HepG2 (cell line): ENCODE results near the gene USP30. TPM values are rescaled to one million over a fixed set of nuclear protein-coding genes. Genes with fewer than 3 reads are reported as not detected.

Experiments used
- ATAC-seq: fragments of 200-7000 bp; cut with Tn5 transposase; 3 replicates; pipeline ENCODE4 v1.9.1; 2020; ENCODE audit warnings: mild to moderate bottlenecking, moderate library complexity
- BruUV-seq: library from RNA; stranded (reverse); fragments of 400-500 nt; replicated peaks from 2 replicates; lab custom pipeline; 2021; lab: Mats Ljungman, UMichigan
- CTCF ChIA-PET: fragments of 300-600 bp; formaldehyde crosslinking; extraction: SDS; loops from one replicate; lab custom pipeline; 2021; ENCODE audit warnings: low total read pairs, inconsistent platforms, low intra/inter-chr PET ratio; lab: Yijun Ruan, JAX
- POLR2A ChIA-PET: fragments of 350-600 bp; sonication (Branson Sonifier 250); formaldehyde crosslinking; loops from one replicate; lab custom pipeline; 2020; ENCODE audit warnings: antibody characterized with exemption, inconsistent platforms; lab: Yijun Ruan, JAX
- DNase-seq: peaks from one replicate; pipeline ENCODE4 v3.0.0-alpha.2; 2015; ENCODE audit warnings: low spot score
- FAIRE-seq: peaks from 3 replicates; lab custom pipeline; 2011; peaks lifted over from hg19 to GRCh38; lab: Jason Lieb, UNC
- H2AFZ ChIP-seq: one replicate; pipeline ENCODE4 v1.6.1; 2011; ENCODE audit warnings: low read length, inconsistent platforms
- H3K27ac ChIP-seq: fragments of 300-600 bp; 3 replicates; pipeline ENCODE4 v1.8.0; 2011; ENCODE audit warnings: mixed run types, mild to moderate bottlenecking, mixed read lengths, low read length, inconsistent platforms; ENCODE audit not compliant: insufficient read depth; ENCODE audit errors: extremely low read length
- H3K27me3 ChIP-seq, 2 experiments: fragments of 200-600 bp in 1 of 2; 2 replicates in 1 of 2; 3 replicates in 1 of 2; pipeline versions ENCODE4 v1.6.0 to v1.8.0; 2011; ENCODE audit warnings: low read length in 2 of 2, mild to moderate bottlenecking in 2 of 2, moderate library complexity in 2 of 2, inconsistent platforms in 1 of 2; ENCODE audit not compliant: insufficient read depth in 2 of 2, control insufficient read depth in 1 of 2
- H3K36me3 ChIP-seq, 2 experiments: fragments of 200-600 bp in 1 of 2; replicated peaks in 1 of 2; 2 replicates in 1 of 2; 3 replicates in 1 of 2; pipeline versions ENCODE4 v1.5.1 to v1.8.0; 2011; ENCODE audit warnings: low read length in 2 of 2, inconsistent platforms in 1 of 2; ENCODE audit not compliant: insufficient read depth in 2 of 2, control insufficient read depth in 1 of 2
- H3K4me1 ChIP-seq: 2 replicates; pipeline ENCODE4 v1.5.1; 2012; ENCODE audit warnings: low read length, inconsistent platforms; ENCODE audit not compliant: insufficient read depth
- H3K4me2 ChIP-seq: 2 replicates; pipeline ENCODE4 v1.6.0; 2011; ENCODE audit warnings: low read depth, low read length, inconsistent platforms
- H3K4me3 ChIP-seq, 3 experiments: fragments of 200-600 bp in 1 of 3; sonication (generic), shearing (Covaris generic) in 1 of 3; replicated peaks in 1 of 3; 2 replicates each; pipeline ENCODE4 v1.5.1; 2011 to 2016; ENCODE audit warnings: low read length in 3 of 3, inconsistent platforms in 2 of 3, low read depth in 2 of 3, mild to moderate bottlenecking in 2 of 3, control low read depth in 1 of 3, mixed read lengths in 1 of 3; ENCODE audit not compliant: insufficient read depth in 1 of 3
- H3K79me2 ChIP-seq: one replicate; pipeline ENCODE4 v1.6.1; 2011; ENCODE audit warnings: low read length, inconsistent platforms; ENCODE audit not compliant: insufficient read depth
- H3K9ac ChIP-seq: 2 replicates; pipeline ENCODE4 v1.6.0; 2011; ENCODE audit warnings: mild to moderate bottlenecking, low read depth, low read length, inconsistent platforms; ENCODE audit not compliant: insufficient read depth
- H3K9me3 ChIP-seq: 2 replicates; pipeline ENCODE4 v1.5.1; 2012; ENCODE audit warnings: mild to moderate bottlenecking, low read length
- H4K20me1 ChIP-seq: 2 replicates; pipeline ENCODE4 v1.6.0; 2011; ENCODE audit warnings: inconsistent platforms, mild to moderate bottlenecking, low read length, moderate library complexity; ENCODE audit not compliant: insufficient read depth
- ARNT2 ChIP-seq: sonication (generic); formaldehyde crosslinking; IDR thresholded peaks from 2 replicates; pipeline ENCODE4 v1.8.0; 2022; ENCODE audit warnings: mild to moderate bottlenecking, low read depth, missing genetic modification reagents, moderate library complexity
- ATF7-NPFF ChIP-seq: sonication (generic); formaldehyde crosslinking; IDR thresholded peaks from 2 replicates; pipeline ENCODE4 v1.8.1; 2023; ENCODE audit warnings: mild to moderate bottlenecking, low read depth, missing genetic modification reagents, moderate library complexity
- CHCHD3 ChIP-seq: sonication (generic); formaldehyde crosslinking; IDR thresholded peaks from 2 replicates; pipeline ENCODE4 v1.8.0; 2022; ENCODE audit warnings: mild to moderate bottlenecking, missing genetic modification reagents, moderate library complexity
- HNRNPK ChIP-seq: fragments of 200-400 bp; formaldehyde crosslinking; IDR thresholded peaks from 2 replicates; pipeline ENCODE4 v1.6.1; 2018; ENCODE audit warnings: low read length, low read depth, moderate library complexity, mild to moderate bottlenecking; ENCODE audit not compliant: poor library complexity, severe bottlenecking
- MTF2 ChIP-seq: sonication (generic); formaldehyde crosslinking; IDR thresholded peaks from 2 replicates; pipeline ENCODE4 v1.5.0; 2020; ENCODE audit warnings: missing genetic modification reagents, borderline replicate concordance
- MXD4 ChIP-seq: IDR thresholded peaks from 2 replicates; pipeline ENCODE4 v1.6.1; 2016; ENCODE audit warnings: mild to moderate bottlenecking, missing biosample characterization, missing genetic modification reagents
- MYC ChIP-seq: sonication (generic); formaldehyde crosslinking; IDR thresholded peaks from 2 replicates; pipeline ENCODE4 v1.9.0; 2021; ENCODE audit warnings: missing genetic modification reagents, borderline replicate concordance
- POLR2AphosphoS5 ChIP-seq: IDR thresholded peaks from 2 replicates; pipeline ENCODE4 v1.6.1; 2012; ENCODE audit warnings: low read depth, low read length
- RBM39 ChIP-seq: fragments of 200-400 bp; formaldehyde crosslinking; IDR thresholded peaks from one replicate; pipeline ENCODE4 v1.6.1; 2018; ENCODE audit warnings: antibody characterized with exemption, mild to moderate bottlenecking, low read depth, low read length; ENCODE audit not compliant: poor library complexity, severe bottlenecking
- ZNF205 ChIP-seq: IDR thresholded peaks from 2 replicates; pipeline ENCODE4 v1.6.1; 2018; ENCODE audit warnings: missing biosample characterization, missing genetic modification reagents
- ZNF335 ChIP-seq: sonication (generic); formaldehyde crosslinking; IDR thresholded peaks from 2 replicates; pipeline ENCODE4 v1.4.0; 2020; ENCODE audit warnings: missing genetic modification reagents
- WGBS: methylation state at CpG from one replicate; pipeline ENCODE4 v1.1.6; 2017; ENCODE audit warnings: low lambda C conversion rate; 5-methylcytosine and 5-hydroxymethylcytosine counted together
- in situ Hi-C: cut with HindIII; loops from 2 replicates; pipeline ENCODE4 v1.10.0; 2017; ENCODE audit warnings: low pct_unique_long_range_greater_than_20kb; ENCODE audit not compliant: extremely low pct_ligation_motif_present
- intact Hi-C: fragments of 100-400 bp; cut with micrococcal nuclease; formaldehyde crosslinking; loops from one replicate; pipeline ENCODE4 v1.10.0; 2022; ENCODE audit not compliant: unreplicated experiment
- polyA plus RNA-seq, 8 experiments: library from polyadenylated mRNA; depleted of rRNA in 3 of 8; stranded (reverse) in 7 of 8; unstranded in 1 of 8; fragments of >200 nt; fragmentation: Illumina TruSeq in 4 of 8; extraction: Trizol in 4 of 8; gene quantifications; 2 replicates each; pipeline versions ENCODE4 v1.2.1 to v1.2.3, GENCODE V29; 2011 to 2016; ENCODE audit warnings: low read depth in 4 of 8, missing spikeins in 1 of 8, mixed read lengths in 1 of 8; ENCODE audit not compliant: insufficient read depth in 1 of 8
- total RNA-seq, 5 experiments: library from RNA; depleted of rRNA; stranded (reverse); fragments of >200 nt; fragmentation: Illumina TruSeq; extraction: Trizol; gene quantifications; 2 replicates each; pipeline ENCODE4 v1.2.3, GENCODE V29; 2016; ENCODE audit warnings: low read depth in 1 of 5
- TF ChIP-seq, protein P1 (sequence below): sonication (generic); formaldehyde crosslinking; IDR thresholded peaks from 2 replicates; pipeline ENCODE4 v1.4.0; 2020; ENCODE audit warnings: missing genetic modification reagents
- TF ChIP-seq, protein P2 (sequence below): sonication (generic); formaldehyde crosslinking; IDR thresholded peaks from 2 replicates; pipeline ENCODE4 v1.4.0; 2020; ENCODE audit warnings: missing genetic modification reagents
- TF ChIP-seq, protein P3 (sequence below): sonication (generic); formaldehyde crosslinking; IDR thresholded peaks from 2 replicates; pipeline ENCODE4 v1.5.0; 2020; ENCODE audit warnings: missing genetic modification reagents
- TF ChIP-seq, protein P4 (sequence below): sonication (generic); IDR thresholded peaks from 2 replicates; pipeline ENCODE4 v1.6.1; 2016; ENCODE audit warnings: low read depth, borderline replicate concordance
- TF ChIP-seq, protein P5 (sequence below): sonication (generic); formaldehyde crosslinking; IDR thresholded peaks from 2 replicates; pipeline ENCODE4 v1.8.0; 2022; ENCODE audit warnings: missing genetic modification reagents, low read depth, mild to moderate bottlenecking, borderline replicate concordance
- TF ChIP-seq, protein P6 (sequence below): sonication (generic); formaldehyde crosslinking; IDR thresholded peaks from 2 replicates; pipeline ENCODE4 v1.8.0; 2022; ENCODE audit warnings: mild to moderate bottlenecking, missing genetic modification reagents, moderate library complexity
- TF ChIP-seq, protein P7 (sequence below): IDR thresholded peaks from 2 replicates; pipeline ENCODE4 v1.6.1; 2016; ENCODE audit warnings: low read depth, control low read depth

Gene USP30
- total and polyA plus RNA-seq, 2 of the 13 experiments (the other 11 are each of a cell fraction or from before 2014, with no cell fraction given), result 11.2 to 20.8 TPM

DNA sequence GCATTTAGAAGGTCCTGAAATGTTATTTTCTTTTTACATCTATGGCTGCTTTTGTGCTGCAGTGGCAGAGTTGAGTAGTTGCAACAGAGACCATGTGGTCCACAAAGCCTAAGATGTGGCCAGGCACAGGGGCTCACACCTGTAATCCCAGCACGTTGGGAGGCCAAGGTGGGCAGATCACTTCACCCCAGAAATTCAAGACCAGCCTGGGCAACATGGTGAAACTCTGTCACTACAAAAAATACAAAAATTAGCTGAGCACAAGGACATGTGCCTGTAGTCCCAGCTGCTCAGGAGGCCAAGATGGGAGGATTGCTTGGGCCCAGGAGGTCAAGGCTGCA is 13.4 kb downstream of the USP30 start:
- FAIRE-seq, result no peak
- no peaks in the 10 kb centered on the region for H3K79me2 ChIP-seq
- peak overlapping the region in 1 of 3 experiments; percentile 38; a peak in 3 of 6 replicates for H3K4me3 ChIP-seq
- peaks cover 50% of the 10 kb centered on the region for H3K4me1 ChIP-seq
- intact Hi-C loops (no loop called here), in situ Hi-C loops (no loop called here)
- WGBS, result 0% methylated on average over 1 of the region's 1 CpG
- no peaks in the 10 kb centered on the region for H3K9me3 ChIP-seq
- ATAC-seq, result no peak
- ChIA-PET POLR2A (interaction anchor here (0.7 to 2.0 kb wide), 5 partner anchors 14 to 33 kb away, joined by 3 to 5 read pairs (median 4); partner anchors contain the start of genes ALKBH2 and USP30), CTCF (no interaction called here)
- H3K27ac ChIP-seq, result peak overlapping the region; percentile 80
- peaks cover 3 to 4% of the 10 kb centered on the region in 2 experiments; a peak in 3 of 5 replicates for H3K36me3 ChIP-seq
- peak overlapping the region; percentile 73 for H3K4me2 ChIP-seq
- no peak overlapping the region for H2AFZ ChIP-seq
- no peaks in the 10 kb centered on the region for H3K27me3 ChIP-seq
- BruUV-seq, result no TSS peak
- peak overlapping the region; percentile 58 for H3K9ac ChIP-seq
- no peak for DNase-seq
- no peaks in the 10 kb centered on the region for H4K20me1 ChIP-seq
- TF ChIP-seq ZNF205 (CRISPR knock-in tag) (0 out of 2 replicates have a peak, but pooled peaks have one; percentile 1), ZNF335 (CRISPR knock-in tag) (no peak), HNRNPK (no peak), RBM39 (no peak), MTF2 (CRISPR knock-in tag) (no peak), ARNT2 (CRISPR knock-in tag) (peak; percentile 47; the same call in 1 of the 2 replicates), CHCHD3 (CRISPR knock-in tag) (no peak), POLR2AphosphoS5 (no peak), MXD4 (CRISPR knock-in tag) (no peak), MYC (CRISPR knock-in tag) (peak; percentile 57; the same call in 1 of the 2 replicates), ATF7-NPFF (CRISPR knock-in tag) (no peak)
- TF ChIP-seq, protein P1, sequence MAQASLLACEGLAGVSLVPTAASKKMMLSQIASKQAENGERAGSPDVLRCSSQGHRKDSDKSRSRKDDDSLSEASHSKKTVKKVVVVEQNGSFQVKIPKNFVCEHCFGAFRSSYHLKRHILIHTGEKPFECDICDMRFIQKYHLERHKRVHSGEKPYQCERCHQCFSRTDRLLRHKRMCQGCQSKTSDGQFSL (CRISPR knock-in tag), result no peak
- TF ChIP-seq, protein P2, sequence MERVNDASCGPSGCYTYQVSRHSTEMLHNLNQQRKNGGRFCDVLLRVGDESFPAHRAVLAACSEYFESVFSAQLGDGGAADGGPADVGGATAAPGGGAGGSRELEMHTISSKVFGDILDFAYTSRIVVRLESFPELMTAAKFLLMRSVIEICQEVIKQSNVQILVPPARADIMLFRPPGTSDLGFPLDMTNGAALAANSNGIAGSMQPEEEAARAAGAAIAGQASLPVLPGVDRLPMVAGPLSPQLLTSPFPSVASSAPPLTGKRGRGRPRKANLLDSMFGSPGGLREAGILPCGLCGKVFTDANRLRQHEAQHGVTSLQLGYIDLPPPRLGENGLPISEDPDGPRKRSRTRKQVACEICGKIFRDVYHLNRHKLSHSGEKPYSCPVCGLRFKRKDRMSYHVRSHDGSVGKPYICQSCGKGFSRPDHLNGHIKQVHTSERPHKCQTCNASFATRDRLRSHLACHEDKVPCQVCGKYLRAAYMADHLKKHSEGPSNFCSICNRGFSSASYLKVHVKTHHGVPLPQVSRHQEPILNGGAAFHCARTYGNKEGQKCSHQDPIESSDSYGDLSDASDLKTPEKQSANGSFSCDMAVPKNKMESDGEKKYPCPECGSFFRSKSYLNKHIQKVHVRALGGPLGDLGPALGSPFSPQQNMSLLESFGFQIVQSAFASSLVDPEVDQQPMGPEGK (CRISPR knock-in tag), result no peak
- TF ChIP-seq, protein P3, sequence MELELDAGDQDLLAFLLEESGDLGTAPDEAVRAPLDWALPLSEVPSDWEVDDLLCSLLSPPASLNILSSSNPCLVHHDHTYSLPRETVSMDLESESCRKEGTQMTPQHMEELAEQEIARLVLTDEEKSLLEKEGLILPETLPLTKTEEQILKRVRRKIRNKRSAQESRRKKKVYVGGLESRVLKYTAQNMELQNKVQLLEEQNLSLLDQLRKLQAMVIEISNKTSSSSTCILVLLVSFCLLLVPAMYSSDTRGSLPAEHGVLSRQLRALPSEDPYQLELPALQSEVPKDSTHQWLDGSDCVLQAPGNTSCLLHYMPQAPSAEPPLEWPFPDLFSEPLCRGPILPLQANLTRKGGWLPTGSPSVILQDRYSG, result no peak
- TF ChIP-seq, protein P4, sequence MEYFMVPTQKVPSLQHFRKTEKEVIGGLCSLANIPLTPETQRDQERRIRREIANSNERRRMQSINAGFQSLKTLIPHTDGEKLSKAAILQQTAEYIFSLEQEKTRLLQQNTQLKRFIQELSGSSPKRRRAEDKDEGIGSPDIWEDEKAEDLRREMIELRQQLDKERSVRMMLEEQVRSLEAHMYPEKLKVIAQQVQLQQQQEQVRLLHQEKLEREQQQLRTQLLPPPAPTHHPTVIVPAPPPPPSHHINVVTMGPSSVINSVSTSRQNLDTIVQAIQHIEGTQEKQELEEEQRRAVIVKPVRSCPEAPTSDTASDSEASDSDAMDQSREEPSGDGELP, result peak; percentile 11
- TF ChIP-seq, protein P5, sequence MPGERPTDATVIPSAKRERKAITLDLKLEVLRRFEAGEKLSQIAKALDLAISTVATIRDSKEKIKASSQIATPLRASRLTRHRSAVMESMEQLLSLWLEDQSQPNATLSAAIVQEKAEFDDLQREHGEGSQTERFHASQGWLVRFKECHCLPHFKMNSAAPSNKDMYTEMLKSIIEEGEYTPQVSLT (CRISPR knock-in tag), result no peak
- TF ChIP-seq, protein P6, sequence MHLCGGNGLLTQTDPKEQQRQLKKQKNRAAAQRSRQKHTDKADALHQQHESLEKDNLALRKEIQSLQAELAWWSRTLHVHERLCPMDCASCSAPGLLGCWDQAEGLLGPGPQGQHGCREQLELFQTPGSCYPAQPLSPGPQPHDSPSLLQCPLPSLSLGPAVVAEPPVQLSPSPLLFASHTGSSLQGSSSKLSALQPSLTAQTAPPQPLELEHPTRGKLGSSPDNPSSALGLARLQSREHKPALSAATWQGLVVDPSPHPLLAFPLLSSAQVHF (CRISPR knock-in tag), result no peak
- TF ChIP-seq, protein P7, sequence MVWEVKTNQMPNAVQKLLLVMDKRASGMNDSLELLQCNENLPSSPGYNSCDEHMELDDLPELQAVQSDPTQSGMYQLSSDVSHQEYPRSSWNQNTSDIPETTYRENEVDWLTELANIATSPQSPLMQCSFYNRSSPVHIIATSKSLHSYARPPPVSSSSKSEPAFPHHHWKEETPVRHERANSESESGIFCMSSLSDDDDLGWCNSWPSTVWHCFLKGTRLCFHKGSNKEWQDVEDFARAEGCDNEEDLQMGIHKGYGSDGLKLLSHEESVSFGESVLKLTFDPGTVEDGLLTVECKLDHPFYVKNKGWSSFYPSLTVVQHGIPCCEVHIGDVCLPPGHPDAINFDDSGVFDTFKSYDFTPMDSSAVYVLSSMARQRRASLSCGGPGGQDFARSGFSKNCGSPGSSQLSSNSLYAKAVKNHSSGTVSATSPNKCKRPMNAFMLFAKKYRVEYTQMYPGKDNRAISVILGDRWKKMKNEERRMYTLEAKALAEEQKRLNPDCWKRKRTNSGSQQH (CRISPR knock-in tag), result no peak
